H9 (cell line): Measurements from ENCODE around the gene GDPD4. TPM values are rescaled to one million over a fixed set of nuclear protein-coding genes. Genes with fewer than 3 reads are reported as not detected.

Source experiments
- DNase-seq: peaks from one replicate; pipeline ENCODE4 v3.0.0-alpha.2; 2017
- H2AFZ ChIP-seq: one replicate; pipeline ENCODE4 v1.6.1; 2013; ENCODE audit warnings: mild to moderate bottlenecking, low read length, control low read depth, moderate library complexity
- H2AK5ac ChIP-seq: 2 replicates; pipeline ENCODE4 v1.6.1; 2013; ENCODE audit warnings: low read length, control low read depth, mixed read lengths; ENCODE audit not compliant: insufficient read length
- H2BK120ac ChIP-seq: one replicate; pipeline ENCODE4 v1.6.1; 2013; ENCODE audit warnings: low read depth, mild to moderate bottlenecking, low read length, control low read depth, inconsistent platforms; ENCODE audit not compliant: poor library complexity, severe bottlenecking
- H2BK12ac ChIP-seq: 2 replicates; pipeline ENCODE4 v1.6.1; 2013; ENCODE audit warnings: low read length, control low read depth, mixed read lengths, low read depth; ENCODE audit not compliant: insufficient read length
- H2BK15ac ChIP-seq: 2 replicates; pipeline ENCODE4 v1.6.1; 2013; ENCODE audit warnings: low read depth, low read length, control low read depth
- H2BK20ac ChIP-seq: one replicate; pipeline ENCODE4 v1.6.1; 2013; ENCODE audit warnings: low read depth, mild to moderate bottlenecking, low read length, control low read depth, inconsistent platforms; ENCODE audit not compliant: poor library complexity, severe bottlenecking
- H2BK5ac ChIP-seq: 2 replicates; pipeline ENCODE4 v1.6.1; 2013; ENCODE audit warnings: low read length, control low read depth, mixed read lengths; ENCODE audit not compliant: insufficient read length
- H3K14ac ChIP-seq: 2 replicates; pipeline ENCODE4 v1.6.1; 2013; ENCODE audit warnings: low read length, control low read depth; ENCODE audit not compliant: insufficient read depth
- H3K18ac ChIP-seq: 2 replicates; pipeline ENCODE4 v1.6.1; 2013; ENCODE audit warnings: low read depth, mild to moderate bottlenecking, mixed read lengths, low read length, control low read depth; ENCODE audit not compliant: insufficient read length
- H3K23ac ChIP-seq: 2 replicates; pipeline ENCODE4 v1.6.1; 2013; ENCODE audit warnings: low read length, control low read depth, mixed read lengths, low read depth; ENCODE audit not compliant: insufficient read length
- H3K23me2 ChIP-seq: 2 replicates; pipeline ENCODE4 v1.6.1; 2013; ENCODE audit warnings: low read depth, mild to moderate bottlenecking, mixed read lengths, low read length, control low read depth; ENCODE audit not compliant: insufficient read length, poor library complexity, severe bottlenecking
- H3K27ac ChIP-seq: 2 replicates; pipeline ENCODE4 v1.5.1; 2013; ENCODE audit warnings: low read length, control low read depth, mixed read lengths, low read depth; ENCODE audit not compliant: insufficient read length
- H3K27me3 ChIP-seq: 2 replicates; pipeline ENCODE4 v1.6.1; 2013; ENCODE audit warnings: low read length, control low read depth, inconsistent platforms; ENCODE audit not compliant: insufficient read depth
- H3K4ac ChIP-seq: 2 replicates; pipeline ENCODE4 v1.6.1; 2013; ENCODE audit warnings: low read depth, mild to moderate bottlenecking, control low read depth, inconsistent platforms, low read length, moderate library complexity
- H3K4me1 ChIP-seq: 2 replicates; pipeline ENCODE4 v1.6.1; 2013; ENCODE audit warnings: low read length, control low read depth, inconsistent platforms; ENCODE audit not compliant: insufficient read depth
- H3K4me2 ChIP-seq: 2 replicates; pipeline ENCODE4 v1.6.1; 2013; ENCODE audit warnings: low read length, control low read depth, mixed read lengths; ENCODE audit not compliant: insufficient read length, insufficient read depth
- H3K56ac ChIP-seq: 2 replicates; pipeline ENCODE4 v1.6.1; 2013; ENCODE audit warnings: low read depth, mild to moderate bottlenecking, mixed read lengths, low read length, control low read depth; ENCODE audit not compliant: insufficient read length
- H3K79me1 ChIP-seq: 2 replicates; pipeline ENCODE4 v1.6.1; 2013; ENCODE audit warnings: low read depth, mild to moderate bottlenecking, moderate library complexity, low read length, control low read depth, inconsistent platforms; ENCODE audit not compliant: insufficient read depth, poor library complexity, severe bottlenecking
- H3K79me2 ChIP-seq: 2 replicates; pipeline ENCODE4 v1.6.1; 2013; ENCODE audit warnings: low read length, control low read depth, inconsistent platforms; ENCODE audit not compliant: insufficient read depth
- H3K9ac ChIP-seq: 2 replicates; pipeline ENCODE4 v1.6.1; 2013; ENCODE audit warnings: low read length, control low read depth, mixed read lengths; ENCODE audit not compliant: insufficient read length; ENCODE audit errors: extremely low read depth
- H3K9me3 ChIP-seq: one replicate; pipeline ENCODE4 v1.6.1; 2013; ENCODE audit warnings: low read depth, low read length, inconsistent platforms; ENCODE audit not compliant: control insufficient read depth
- H3T11ph ChIP-seq: one replicate; pipeline ENCODE4 v1.6.1; 2013; ENCODE audit warnings: mild to moderate bottlenecking, low read length, control low read depth, inconsistent platforms
- H4K20me1 ChIP-seq: one replicate; pipeline ENCODE4 v1.6.1; 2013; ENCODE audit not compliant: control insufficient read depth, insufficient read length, insufficient read depth
- H4K5ac ChIP-seq: 2 replicates; pipeline ENCODE4 v1.6.1; 2013; ENCODE audit warnings: low read depth, mild to moderate bottlenecking, mixed read lengths, low read length, control low read depth; ENCODE audit not compliant: insufficient read length
- H4K8ac ChIP-seq: replicated peaks from 2 replicates; pipeline ENCODE4 v1.6.1; 2013; ENCODE audit warnings: low read length, control low read depth, mixed read lengths, low read depth; ENCODE audit not compliant: insufficient read length
- H4K91ac ChIP-seq: 2 replicates; pipeline ENCODE4 v1.6.1; 2013; ENCODE audit warnings: low read depth, mild to moderate bottlenecking, moderate library complexity, mixed read lengths, low read length, control low read depth; ENCODE audit not compliant: insufficient read length
- H3K27ac Mint-ChIP-seq, 3 experiments: 2 replicates in 2 of 3; 3 replicates in 1 of 3; pipeline ENCODE4 v1.8.0; 2020 to 2021; ENCODE audit warnings: mixed read lengths in 3 of 3, mild to moderate bottlenecking in 1 of 3, moderate library complexity in 1 of 3
- H3K27me3 Mint-ChIP-seq: 2 replicates; pipeline ENCODE4 v1.8.0; 2021; ENCODE audit warnings: low read depth, mild to moderate bottlenecking, moderate library complexity, mixed read lengths
- H3K36me3 Mint-ChIP-seq, 3 experiments: 2 replicates in 2 of 3; 3 replicates in 1 of 3; pipeline ENCODE4 v1.8.0; 2020 to 2021; ENCODE audit warnings: low read depth in 3 of 3, mixed read lengths in 3 of 3; ENCODE audit not compliant: insufficient read depth in 1 of 3
- H3K4me1 Mint-ChIP-seq, 2 experiments: 2 replicates each; pipeline ENCODE4 v1.8.0; 2020; ENCODE audit warnings: mixed read lengths in 2 of 2
- H3K4me3 Mint-ChIP-seq, 2 experiments: 2 replicates in 1 of 2; 3 replicates in 1 of 2; pipeline ENCODE4 v1.8.0; 2020 to 2021; ENCODE audit warnings: mild to moderate bottlenecking in 2 of 2, mixed read lengths in 2 of 2, moderate library complexity in 1 of 2
- H3K9me3 Mint-ChIP-seq, 2 experiments: 2 replicates in 1 of 2; 3 replicates in 1 of 2; pipeline ENCODE4 v1.8.0; 2020; ENCODE audit warnings: mild to moderate bottlenecking in 2 of 2, mixed read lengths in 2 of 2, moderate library complexity in 1 of 2
- WGBS: extraction: QIAGEN DNeasy Blood & Tissue Kit; methylation state at CpG from one replicate; pipeline ENCODE4 v1.1.7; 2013; ENCODE audit warnings: missing lambda C conversion rate, low lambda C conversion rate, mixed read lengths; ENCODE audit not compliant: insufficient read length; ENCODE audit errors: extremely low coverage; 5-methylcytosine and 5-hydroxymethylcytosine counted together
- total RNA-seq: library from RNA; stranded (reverse); gene quantifications from 2 replicates; pipeline ENCODE4 v1.2.1, GENCODE V29; 2021
- TF ChIP-seq, protein P1 (sequence below): fragments of 200-600 bp; sonication (generic); conservative IDR thresholded peaks from 3 replicates; pipeline ENCODE4 v1.8.0; 2021; ENCODE audit warnings: antibody characterized with exemption, mild to moderate bottlenecking

Gene GDPD4
- total RNA-seq, 1 experiment from 2014 or later = not detected

DNA sequence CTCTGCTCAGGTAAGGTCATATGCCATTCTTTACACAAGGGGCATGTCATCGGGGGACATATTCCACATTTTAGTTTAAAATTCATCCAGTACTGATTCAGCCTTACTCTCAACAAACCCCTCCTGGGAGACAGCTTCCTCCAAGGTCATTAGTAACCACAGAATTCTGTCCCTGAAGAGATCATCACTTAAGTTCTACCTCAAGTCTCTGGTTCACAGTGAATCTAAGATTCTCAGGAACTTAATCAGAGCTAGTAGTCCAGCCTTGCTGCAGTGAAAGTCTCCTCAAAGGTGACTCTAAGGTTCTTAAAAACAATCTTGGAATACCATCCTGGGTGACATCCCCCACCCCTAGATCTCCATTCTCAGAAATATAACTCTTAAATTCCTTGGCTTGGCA lies 18.9 kb upstream of the GDPD4 start:
- TF ChIP-seq, protein P1, sequence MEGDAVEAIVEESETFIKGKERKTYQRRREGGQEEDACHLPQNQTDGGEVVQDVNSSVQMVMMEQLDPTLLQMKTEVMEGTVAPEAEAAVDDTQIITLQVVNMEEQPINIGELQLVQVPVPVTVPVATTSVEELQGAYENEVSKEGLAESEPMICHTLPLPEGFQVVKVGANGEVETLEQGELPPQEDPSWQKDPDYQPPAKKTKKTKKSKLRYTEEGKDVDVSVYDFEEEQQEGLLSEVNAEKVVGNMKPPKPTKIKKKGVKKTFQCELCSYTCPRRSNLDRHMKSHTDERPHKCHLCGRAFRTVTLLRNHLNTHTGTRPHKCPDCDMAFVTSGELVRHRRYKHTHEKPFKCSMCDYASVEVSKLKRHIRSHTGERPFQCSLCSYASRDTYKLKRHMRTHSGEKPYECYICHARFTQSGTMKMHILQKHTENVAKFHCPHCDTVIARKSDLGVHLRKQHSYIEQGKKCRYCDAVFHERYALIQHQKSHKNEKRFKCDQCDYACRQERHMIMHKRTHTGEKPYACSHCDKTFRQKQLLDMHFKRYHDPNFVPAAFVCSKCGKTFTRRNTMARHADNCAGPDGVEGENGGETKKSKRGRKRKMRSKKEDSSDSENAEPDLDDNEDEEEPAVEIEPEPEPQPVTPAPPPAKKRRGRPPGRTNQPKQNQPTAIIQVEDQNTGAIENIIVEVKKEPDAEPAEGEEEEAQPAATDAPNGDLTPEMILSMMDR = no peak

More for the DNA sequence above, 18.9 kb upstream of the GDPD4 start:
- Histone ChIP-seq H3K4me1 (no peaks in the 10 kb centered on the region), H3K18ac (no peak overlapping the region), H3K79me1 (no peaks in the 10 kb centered on the region), H3K27me3 (no peaks in the 10 kb centered on the region), H3K14ac (no peak overlapping the region), H3K79me2 (no peaks in the 10 kb centered on the region), H3K56ac (no peak overlapping the region), H2AFZ (no peak overlapping the region), H3K9ac (no peak overlapping the region), H3K9me3 (no peaks in the 10 kb centered on the region), H3K27ac (no peak overlapping the region), H3K4ac (no peak overlapping the region), H4K5ac (no peak overlapping the region), H4K91ac (no peak overlapping the region), H2BK20ac (no peak overlapping the region), H3K4me2 (no peak overlapping the region), H3K23ac (no peak overlapping the region), H2BK5ac (no peak overlapping the region), H4K8ac (no peak overlapping the region), H4K20me1 (no peaks in the 10 kb centered on the region), H2BK15ac (no peak overlapping the region), H3T11ph (no peak overlapping the region), H2AK5ac (no peak overlapping the region), H2BK12ac (no peak overlapping the region), H2BK120ac (no peak overlapping the region), H3K23me2 (no peaks in the 10 kb centered on the region)
- Mint-ChIP-seq H3K4me1 (0 out of 4 replicates have a peak, but pooled peaks cover 0 to 3% of the 10 kb centered on the region in 2 experiments), H3K9me3 (no peaks in the 10 kb centered on the region), H3K36me3 (peaks cover 12 to 24% (median 14%) of the 10 kb centered on the region in 3 experiments; a peak in 6 of 7 replicates), H3K27me3 (no peaks in the 10 kb centered on the region), H3K27ac (peak overlapping the region in 1 of 3 experiments; percentile 68; a peak in 1 of 7 replicates), H3K4me3 (no peak overlapping the region)
- WGBS = no CpG with 5 or more reads among the region's 1 CpG
- no peak for DNase-seq
